GM19328 (cell line): Measurements from ENCODE around the gene NKAIN1.
"Not testable (repeated sequence)": the region's sequence is repeated elsewhere in the genome, so short reads cannot be mapped to it uniquely, and the experiment has no call there.

ENCODE experiments used
- ATAC-seq: cut with Tn5 transposase; IDR thresholded peaks from one replicate; pipeline ENCODE4 v1.9.1; 2021; ENCODE audit warnings: mild to moderate bottlenecking, moderate library complexity; ENCODE audit not compliant: unreplicated experiment

NKAIN1 gene

DNA sequence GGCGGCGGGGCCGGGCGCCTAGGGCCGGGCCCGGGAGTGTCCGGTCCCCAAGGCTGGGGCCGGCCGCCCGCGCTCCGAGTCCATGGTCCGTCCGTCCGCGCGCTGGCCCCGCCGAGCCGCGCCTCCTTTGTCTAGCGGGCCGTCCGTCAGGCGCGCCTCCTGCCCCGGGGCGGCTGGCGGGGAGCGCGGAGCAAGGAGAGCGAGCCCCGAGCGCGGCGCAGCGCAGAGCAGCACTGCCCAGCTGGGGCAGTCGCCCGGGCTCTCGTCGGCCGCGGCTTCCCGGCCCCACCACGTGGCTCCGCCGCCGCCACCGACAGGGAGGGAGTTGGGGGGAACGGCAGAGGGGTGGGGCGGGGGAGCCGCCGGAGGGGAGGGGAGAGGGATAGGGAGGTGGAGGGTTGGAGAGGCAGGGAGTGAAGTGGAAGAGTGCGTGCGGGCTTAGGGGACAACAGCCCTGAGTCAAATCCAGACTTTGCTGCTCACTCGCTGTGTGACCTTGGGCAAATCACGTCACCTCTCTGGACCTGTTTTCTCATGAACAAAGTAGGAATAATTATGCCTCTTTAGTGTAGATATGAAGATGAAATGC, at the start of gene NKAIN1:
Gene NKAIN1 (minus strand): TSS at position 235 of the 589 bp plus-strand sequence. CDS start 340 bp downstream, outside the sequence.
- ATAC-seq: no peak

DNA sequence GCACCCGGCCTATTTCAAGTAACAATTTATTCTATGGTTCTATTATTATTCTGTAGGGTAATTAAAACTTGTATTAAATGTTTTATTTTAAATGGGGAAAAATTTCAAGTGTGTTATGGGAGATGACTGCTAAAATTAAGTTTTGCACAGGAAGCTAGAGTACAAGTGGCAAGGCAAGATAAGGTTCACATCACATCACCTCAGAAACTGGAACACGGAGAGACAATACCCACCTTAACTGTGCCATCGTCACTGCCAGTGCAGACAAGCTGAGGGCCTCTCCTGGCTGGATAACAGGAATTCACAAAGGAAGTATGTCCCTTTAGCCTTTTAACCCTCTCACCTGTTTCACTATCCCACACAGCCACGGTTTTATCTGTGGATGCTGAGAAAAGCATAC, 49.3 kb upstream of the NKAIN1 start:
- no peak for ATAC-seq

DNA sequence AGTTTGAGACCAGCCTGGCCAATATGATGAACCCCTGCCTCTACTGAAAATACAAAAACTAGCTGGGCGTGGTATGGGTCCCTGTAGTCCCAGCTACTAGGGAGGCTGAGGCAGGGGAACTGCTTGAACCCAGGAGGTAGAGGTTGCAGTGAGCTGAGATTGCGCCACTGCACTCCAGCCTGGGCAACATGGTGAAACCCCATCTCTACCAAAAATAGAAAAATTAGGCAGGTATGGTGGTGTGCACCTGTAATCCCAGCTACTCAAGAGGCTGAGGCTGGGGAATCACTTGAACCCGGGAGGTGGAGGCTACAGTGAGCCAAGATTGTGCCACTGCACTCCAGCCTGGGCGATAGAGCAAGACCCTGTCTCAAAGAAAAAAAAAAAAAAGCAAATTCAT, 48.1 kb upstream of the NKAIN1 start:
- ATAC-seq: not testable (repeated sequence)

DNA sequence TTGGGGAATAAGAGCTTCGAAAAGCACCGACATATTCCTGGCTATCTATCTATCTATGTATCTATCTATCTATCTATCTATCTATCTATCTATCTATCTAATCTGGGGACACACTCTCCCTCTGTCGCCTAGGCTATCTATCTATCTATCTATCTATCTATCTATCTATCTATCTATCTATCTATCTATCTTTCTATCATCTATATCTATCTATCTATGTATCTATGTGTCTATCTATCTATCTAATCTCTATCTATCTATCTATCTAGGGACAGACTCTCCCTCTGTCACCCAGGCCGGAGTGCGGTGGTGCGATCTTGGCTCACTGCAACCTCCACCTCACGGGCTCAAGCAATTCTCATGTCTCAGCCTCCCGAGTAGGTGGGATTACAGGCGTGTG, 42.7 kb upstream of the NKAIN1 start:
- ATAC-seq: not testable (repeated sequence)

DNA sequence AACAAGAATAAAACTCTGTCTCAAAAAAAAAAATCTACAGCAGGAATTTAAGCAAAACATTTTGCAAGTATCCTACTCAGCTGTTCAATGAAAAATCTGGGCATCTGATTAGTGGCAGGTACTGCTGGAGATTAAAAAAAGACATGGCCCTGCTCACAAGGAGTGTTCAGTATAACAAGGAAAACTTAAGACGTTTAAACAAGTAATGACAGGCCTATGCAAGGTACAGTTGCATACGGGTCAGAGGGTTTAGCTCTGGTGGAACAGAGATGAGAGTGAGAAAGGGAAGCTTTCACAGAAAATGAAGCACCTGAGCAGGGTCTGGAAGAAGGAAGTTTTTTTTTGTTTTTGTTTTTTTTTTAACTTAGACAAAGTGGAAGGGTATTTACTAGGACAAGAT, 33.9 kb upstream of the NKAIN1 start:
- no peak for ATAC-seq

DNA sequence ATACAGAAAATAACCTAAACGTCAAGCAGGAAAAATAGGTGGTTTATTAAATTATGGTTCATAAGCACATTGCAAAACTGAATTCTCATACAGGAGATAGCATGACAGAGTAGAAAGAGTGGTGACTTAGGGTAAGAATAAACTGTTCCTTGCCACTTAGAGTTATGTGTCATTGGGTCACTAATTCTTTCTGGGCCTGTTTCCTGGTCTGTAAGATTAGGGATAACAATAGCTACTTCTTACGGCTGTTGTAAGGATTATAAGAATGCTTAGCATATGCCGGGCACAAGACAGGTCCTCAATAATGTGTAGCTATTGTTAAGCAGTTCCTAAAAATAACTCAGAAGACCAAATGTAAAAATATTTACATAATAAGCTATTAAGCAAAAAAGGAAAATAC, 32.7 kb upstream of the NKAIN1 start:
- ATAC-seq: no peak

DNA sequence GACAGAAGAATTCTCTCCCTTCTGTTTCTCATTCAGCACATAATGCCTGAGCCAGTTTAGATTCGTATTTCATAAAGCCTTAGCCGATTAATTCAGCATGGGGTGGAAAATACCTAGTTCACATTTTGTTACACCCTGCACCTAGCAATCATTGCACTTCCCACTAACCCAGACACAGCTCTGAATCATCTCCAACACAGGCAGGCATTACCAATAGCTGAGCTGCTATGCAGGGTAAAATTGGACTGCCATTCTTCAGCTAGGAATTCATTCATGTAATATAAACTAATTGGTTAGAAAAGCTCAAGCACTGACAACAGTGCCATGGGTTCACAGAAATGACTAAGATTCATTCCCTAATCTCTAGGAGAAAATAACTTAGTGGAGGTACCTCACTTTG, 26.9 kb upstream of the NKAIN1 start:
- ATAC-seq: no peak

DNA sequence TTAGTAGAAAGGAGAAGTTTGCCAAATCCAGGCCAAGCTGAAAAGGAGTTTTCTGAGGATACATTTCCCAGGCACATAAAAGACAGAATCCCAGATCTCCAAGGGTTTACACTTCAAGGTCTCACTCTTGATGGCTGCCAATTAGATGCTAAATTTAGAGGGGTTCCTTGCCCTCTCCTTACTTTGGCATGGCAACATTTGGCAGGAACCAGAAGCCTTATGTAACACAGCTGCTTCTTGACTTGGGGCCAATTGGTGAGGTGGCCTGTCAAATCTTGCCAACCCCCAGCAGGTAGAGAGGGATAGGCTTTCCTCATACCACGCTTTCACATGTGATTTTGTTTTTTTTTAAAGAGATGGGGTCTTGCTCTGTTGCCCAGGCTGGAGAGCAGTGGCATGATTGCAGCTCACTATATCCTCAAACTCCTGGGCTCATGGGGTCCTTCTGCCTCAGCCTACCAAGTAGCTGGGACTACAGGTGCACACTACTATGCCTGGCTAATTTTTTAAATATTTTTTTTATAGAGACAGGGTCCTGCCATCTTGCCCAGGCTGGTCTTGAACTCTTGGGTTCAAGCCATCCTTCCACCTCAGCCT, 25.2 kb upstream of the NKAIN1 start:
- ATAC-seq: no peak

DNA sequence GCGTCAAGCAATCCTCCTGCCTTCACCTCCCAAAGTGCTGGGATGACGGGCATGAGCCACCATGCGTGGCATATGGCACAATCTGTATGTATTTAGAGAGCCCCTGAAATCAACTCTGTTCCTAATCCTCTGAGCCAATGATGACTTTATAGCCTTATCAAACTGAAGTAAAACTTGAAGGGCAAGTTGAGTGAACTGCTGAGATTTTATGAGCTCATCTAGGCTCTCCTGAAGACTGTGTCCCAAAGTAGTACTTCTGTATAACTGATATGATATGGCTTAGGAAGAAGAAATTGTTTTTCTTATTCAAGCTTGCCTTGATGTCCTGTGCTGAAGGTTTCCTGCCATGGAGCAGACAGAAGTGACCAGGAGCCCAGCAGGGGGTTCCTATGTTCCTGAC, 23.7 kb upstream of the NKAIN1 start:
- no peak for ATAC-seq

DNA sequence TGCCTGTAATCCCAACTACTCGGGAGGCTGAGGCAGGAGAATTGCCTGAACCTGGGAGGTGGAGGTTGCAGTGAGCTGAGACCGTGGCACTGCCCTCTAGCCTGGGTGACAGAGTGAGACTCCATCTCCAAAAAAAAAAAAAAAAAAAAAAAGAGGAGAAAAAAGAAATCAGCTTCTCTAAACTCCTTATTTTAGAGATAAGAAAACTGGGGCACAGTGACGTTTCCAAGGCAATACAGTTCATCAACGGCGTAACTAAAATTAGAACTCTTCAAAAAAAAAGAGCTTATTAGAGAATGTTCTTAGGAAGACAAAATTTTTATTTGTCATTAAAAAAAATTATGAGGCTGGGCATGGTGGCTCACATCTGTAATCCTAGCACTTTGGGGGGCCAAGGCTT, 22.7 kb upstream of the NKAIN1 start:
- ATAC-seq: not testable (repeated sequence)

DNA sequence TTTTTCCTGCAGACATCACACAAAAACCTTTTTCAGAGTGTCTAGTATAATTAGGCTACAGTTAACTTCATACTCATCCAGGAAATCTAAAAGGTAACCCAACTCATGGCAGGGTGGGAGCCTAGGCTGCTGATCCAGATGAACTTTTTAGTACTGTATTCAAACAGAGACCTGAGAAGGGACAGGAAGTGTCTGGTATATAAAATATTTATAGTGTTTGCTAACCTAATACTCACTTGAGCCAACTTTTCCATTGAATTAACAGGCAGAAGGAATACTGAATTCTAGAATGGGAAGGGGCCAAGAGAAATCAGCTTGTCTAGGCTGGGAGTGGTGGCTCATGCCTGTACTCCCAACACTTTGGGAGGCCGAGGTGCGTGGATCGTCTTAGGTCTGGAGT, 22.2 kb upstream of the NKAIN1 start:
- ATAC-seq: no peak

DNA sequence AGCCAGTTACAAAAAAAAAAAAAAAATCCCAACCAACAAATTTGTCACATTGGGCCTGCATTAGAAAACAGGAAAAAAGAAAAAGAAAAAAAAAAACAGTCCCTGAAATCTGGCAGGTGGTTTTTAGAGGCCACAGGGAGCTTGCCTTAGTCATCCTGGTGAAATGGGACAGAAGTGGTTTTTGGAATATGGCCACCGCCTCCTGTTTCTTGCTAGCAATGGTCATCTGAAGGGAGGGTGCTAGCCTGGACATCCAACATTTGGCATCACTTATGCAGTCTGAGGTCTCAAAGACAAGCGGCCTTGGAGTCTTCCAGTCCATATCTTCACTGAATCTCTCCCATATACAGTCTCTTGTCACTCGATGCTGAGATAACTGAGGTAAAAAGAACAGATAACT, 20.1 kb upstream of the NKAIN1 start:
- no peak for ATAC-seq

DNA sequence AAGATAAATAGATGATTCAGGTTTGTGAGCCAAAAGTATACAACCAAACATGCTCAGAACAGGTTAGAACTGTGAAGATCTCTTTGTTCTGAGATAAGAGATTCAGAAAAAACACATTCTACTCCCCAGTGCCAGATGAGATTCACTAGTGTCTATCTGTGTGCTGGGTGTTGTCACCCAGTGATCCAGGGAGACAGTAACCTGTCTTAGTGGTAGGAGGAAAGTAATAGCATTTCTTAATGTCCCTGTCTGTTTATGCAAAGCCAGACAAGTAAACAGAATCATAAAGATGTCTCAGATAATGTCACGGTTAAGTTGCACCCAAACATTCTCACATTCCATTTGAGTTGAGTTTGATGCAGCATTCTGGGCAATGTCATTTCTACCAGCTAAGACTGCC, 18.9 kb upstream of the NKAIN1 start:
- no peak for ATAC-seq

DNA sequence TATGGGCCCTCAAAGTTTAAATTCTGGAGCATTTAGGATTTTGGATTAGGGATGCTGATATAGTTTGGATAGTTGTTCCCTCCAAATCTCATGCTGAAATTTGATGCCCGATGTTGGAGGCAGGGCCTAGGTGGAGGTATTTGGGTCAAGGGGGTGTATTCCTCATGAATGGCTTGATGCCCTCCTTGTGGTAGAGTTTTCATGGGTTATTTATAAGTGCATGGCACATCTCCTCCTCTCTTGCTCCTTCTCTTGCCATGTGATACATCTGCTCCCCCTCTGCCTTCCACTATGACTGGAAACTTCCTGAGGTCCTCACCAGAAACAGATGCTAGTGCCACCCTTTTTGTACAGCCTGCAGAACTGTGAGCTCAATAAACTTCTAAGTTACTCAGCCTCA, 17.5 kb upstream of the NKAIN1 start:
- ATAC-seq: no peak

DNA sequence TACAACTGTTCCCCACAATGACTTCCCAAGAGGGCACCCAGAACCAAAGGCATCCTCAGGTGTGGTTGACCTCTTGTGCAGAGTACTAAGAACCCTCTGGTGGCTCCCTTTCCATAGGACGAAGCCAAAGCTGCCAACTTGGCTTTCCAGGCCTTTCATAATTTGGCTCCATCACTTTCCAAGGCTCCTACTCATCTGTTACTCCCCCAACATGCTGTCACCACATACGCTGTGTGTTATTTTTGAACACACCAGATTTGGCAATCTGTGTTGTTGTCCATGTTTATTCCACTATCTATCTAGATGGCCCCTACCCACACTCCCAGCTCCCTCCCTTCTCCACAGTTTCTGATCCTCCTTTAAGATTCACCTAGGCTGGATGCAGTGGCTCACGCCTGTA, 10.2 kb upstream of the NKAIN1 start:
- no peak for ATAC-seq

DNA sequence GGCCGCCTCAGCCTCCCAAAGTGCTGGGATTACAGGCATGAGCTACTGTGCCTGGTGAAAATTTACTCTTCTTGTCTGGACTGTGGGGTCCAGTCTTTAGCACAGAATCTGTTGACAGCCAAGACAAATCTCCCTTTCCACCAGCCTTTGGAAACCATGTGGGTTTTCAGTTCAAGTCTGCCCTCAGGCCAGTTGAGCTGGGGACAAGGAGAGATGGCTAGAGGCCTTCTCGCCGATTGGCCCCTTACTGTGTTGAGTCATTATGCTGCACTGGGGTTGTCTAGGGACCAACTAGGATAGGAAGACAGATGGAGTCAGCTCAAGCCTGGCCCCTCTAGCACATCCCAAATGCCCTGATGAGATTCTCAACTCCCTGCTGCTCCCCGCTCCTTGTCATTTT, 8.6 kb upstream of the NKAIN1 start:
- no peak for ATAC-seq

DNA sequence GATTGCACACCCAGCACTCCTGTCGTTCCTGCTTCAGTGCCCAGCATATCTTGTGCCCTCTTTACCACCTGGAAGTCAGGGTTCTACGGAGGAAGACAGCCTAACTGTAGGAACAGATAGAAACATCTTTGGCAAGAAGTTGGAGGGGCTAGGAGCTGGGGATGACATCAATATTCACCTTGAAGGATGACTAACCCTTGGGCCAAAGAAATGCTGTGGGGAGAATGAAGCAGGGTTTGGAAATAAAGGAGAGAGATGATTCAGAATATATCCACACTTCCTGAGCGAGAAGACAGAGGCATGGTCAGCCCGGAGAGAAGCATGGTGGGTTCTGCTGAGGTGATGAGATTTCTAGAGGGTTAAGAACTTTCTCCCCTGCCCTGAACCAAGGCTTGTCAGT, 4.6 kb upstream of the NKAIN1 start:
- no peak for ATAC-seq

DNA sequence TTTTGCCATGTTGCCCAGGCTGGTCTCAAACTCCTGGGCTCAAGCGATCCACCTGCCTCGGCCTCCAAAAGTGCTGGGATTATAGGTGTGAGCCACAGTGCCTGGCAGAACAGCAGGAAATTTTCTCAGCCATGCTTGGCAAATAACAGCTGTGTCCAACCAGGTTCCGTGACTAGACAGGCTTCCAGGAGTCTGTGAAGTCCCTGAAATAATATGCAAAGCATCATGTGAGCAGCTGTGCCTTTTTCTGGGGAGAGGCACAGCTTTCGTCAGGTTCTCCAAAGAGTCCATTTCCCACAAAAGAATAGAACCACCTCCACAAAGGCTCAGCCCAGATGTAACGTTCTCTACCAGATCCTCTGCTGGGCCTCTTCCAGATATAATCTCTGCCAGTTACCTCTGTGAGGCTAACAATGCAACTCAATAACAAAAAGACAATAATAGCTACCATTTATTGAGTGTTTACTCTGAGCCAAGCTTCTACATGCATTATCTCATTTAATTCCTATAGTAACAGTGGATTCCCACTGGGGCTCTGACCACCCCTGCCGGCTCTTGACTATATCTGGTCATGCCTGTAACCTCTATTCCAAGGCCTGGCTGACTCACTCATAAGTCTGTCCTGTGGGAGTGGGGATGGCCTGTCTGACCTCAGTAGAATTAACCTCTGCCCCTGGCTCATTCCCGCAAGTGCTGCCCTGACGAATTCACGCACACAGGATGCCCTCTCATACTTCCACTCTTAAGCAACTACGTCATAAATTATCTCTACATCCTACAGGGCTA, 4.0 kb upstream of the NKAIN1 start:
- ATAC-seq: no peak

DNA sequence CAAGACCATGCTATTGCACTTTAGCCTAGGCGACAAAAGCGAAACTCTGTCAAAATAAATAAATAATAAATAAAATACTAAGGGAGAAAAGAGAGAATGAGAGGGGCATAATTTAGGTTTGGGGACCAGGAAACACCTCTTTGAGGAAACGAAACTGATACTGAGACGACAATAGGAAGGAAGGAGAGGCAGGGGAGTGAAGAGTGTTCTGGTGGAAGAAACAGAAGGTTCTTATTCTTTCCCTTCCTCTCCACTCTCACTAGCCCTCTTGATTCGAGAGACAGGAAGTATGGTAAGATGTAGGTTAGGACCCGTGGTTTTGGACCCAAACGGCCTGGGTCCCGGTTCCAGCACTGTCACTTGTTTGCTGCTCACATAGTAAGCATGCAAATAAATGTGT, 1.6 kb upstream of the NKAIN1 start:
- ATAC-seq: no peak

DNA sequence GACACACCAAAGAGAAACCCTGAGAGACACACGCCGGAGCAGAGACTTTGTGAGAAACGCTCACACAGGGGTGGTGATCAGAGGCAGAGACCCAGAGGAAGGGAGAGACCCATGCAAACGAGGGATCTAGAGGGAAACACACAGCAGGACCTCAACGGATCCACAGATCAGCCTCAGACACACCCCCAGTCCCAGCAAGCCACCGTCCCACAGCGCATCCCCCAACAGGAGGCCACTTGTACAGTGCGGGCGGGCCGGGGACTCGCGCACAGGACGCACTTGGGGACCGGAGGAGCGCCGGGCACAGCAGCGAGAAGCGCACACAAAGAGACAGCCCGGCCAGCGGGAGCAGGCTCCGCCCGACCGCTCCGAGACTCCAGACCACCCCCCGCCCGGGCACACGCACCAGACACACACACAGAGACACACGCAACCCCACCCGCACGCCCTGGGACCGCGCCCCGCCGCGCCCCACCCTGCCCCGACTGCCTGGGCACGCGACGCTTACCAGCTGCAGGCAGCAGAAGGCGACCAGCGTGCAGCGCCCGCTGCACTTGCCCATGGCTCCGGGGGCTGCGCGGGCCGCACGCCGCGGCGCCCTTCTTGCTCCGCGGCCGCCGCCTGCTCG, 587 bp downstream of the NKAIN1 start:
- ATAC-seq: no peak

DNA sequence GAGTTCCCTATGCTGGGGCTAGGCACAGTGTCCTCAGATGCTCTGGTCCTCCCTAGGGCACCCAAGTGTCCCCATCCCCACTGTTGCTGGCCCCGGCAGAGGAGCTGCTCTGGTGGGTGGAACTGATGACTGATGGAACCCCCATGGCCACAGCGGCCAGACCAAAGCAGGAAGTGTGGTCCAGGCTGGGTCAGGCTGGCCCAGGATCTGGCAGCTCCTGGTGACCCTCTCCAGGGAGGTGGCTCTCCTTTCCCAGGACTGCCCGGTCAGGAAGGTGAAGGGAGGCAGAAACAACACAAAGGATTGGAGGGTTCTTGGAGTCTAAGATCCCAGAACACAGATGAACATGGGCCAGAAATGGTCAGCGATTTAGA, 1.1 kb downstream of the NKAIN1 start:
- no peak for ATAC-seq

DNA sequence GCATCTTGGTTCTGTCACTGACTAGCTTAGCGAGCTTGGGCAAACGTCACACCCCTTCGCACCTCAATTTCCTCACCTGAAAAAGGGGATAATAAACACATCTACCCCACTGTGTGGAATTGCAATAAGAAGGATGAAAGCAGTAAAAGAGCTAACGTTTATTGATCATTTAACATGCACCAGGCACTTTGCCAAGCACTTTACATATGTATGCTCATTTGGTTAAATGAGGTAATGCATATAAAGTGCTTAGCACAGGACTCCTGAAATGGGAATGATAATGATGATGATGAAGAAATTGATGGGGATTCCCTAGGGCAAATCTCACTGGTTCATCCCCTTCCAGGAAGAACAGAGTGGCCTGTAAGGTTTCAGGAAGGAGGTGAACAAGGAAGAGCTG, 4.8 kb downstream of the NKAIN1 start:
- no peak for ATAC-seq
